DOHH2 (cell line): ENCODE data around the gene DGKD.

Experiments used
- CTCF ChIP-seq: fragments of 200-600 bp; sonication (generic); IDR thresholded peaks from one replicate; pipeline ENCODE4 v1.5.1; 2014; ENCODE audit warnings: antibody characterized with exemption, mild to moderate bottlenecking, low read depth, low read length; ENCODE audit not compliant: poor library complexity, severe bottlenecking
- EZH2phosphoT487 ChIP-seq: fragments of 200-600 bp; sonication (generic); IDR thresholded peaks from 2 replicates; pipeline ENCODE4 v1.6.1; 2017; ENCODE audit warnings: borderline replicate concordance, mild to moderate bottlenecking, antibody characterized with exemption, low read length, moderate library complexity, mixed read lengths

DNA sequence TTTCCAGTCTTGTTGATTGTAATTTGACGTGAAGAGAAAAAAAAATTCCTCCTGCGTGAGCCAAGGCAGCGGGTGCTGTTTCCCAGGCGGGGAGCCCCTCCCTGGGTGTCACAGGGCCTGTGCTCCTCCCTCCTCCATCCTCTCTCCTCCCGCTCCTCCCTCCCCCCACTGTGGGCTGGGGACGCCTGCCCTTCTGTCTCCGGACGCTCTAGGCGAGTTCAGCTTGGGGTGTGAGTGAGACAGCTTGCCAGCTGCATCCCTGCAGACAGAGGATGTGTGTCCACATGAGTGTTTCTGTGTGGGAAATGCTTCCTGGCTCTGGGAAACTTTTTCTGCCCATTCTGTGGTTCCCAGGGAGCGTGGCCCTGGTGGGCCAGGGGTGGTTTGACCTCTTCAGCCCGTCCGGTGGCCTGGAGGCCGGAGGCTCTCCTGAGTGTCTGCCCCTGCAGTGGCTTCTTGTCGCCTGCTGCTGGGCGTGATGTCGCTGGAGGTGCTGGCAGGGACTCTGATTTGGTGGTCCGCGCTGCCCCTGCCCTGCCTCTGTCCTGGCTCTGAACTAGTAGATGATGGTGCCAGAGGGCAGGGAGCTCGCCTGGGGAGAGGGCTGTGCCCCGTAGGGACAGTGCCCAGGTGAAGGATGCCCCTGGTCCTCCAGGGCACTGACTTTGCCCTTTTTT lies 115.9 kb downstream of the DGKD start:
- TF ChIP-seq CTCF (no peak), EZH2phosphoT487 (no peak)
